Measurements from ENCODE around the gene PTPN7.

DNA sequence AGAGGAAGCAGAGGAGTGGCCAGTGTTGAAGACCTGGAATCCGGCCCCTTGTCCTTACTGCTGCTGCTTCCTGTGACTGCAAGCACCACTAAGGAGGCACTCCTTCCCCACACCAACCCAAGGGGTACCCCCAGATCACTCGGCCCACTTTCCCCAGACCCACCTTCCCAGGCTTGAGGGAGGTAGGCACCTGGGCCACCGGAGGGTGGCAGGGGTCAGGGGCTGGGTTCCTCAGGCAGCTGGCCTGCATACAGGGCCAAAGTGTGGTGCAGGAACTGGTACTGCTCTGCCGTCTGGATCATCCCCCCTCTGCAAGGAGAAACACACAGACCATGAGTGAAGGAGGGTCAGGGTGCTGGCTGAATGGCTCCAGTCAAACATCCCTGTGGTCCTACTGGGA is 12.0 kb downstream of the PTPN7 start:
- TF ChIP-seq, protein P1, sequence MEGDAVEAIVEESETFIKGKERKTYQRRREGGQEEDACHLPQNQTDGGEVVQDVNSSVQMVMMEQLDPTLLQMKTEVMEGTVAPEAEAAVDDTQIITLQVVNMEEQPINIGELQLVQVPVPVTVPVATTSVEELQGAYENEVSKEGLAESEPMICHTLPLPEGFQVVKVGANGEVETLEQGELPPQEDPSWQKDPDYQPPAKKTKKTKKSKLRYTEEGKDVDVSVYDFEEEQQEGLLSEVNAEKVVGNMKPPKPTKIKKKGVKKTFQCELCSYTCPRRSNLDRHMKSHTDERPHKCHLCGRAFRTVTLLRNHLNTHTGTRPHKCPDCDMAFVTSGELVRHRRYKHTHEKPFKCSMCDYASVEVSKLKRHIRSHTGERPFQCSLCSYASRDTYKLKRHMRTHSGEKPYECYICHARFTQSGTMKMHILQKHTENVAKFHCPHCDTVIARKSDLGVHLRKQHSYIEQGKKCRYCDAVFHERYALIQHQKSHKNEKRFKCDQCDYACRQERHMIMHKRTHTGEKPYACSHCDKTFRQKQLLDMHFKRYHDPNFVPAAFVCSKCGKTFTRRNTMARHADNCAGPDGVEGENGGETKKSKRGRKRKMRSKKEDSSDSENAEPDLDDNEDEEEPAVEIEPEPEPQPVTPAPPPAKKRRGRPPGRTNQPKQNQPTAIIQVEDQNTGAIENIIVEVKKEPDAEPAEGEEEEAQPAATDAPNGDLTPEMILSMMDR (IDR thresholded peaks at IDR 0.05) = no peak
- TF ChIP-seq POLR2A (IDR thresholded peaks at IDR 0.05) = no peak
